GM18870 (cell line): ENCODE data around the gene ZFYVE21.

Source experiments
- ATAC-seq: cut with Tn5 transposase; IDR thresholded peaks from one replicate; pipeline ENCODE4 v1.9.1; 2021; ENCODE audit warnings: moderate library complexity; ENCODE audit not compliant: unreplicated experiment

Gene ZFYVE21

GRCh38 chr14:103704708-103705107 lies 10.9 kb upstream of the ZFYVE21 start:
- ATAC-seq = no peak

- ATAC-seq = no peak
Observed at GRCh38 chr14:103705118-103705503, 10.5 kb upstream of the ZFYVE21 start.

- no peak for ATAC-seq
Observed at GRCh38 chr14:103705504-103706284, 9.9 kb upstream of the ZFYVE21 start.

GRCh38 chr14:103706551-103707328 lies 8.9 kb upstream of the ZFYVE21 start:
- ATAC-seq = no peak

GRCh38 chr14:103707329-103708263 lies 8.0 kb upstream of the ZFYVE21 start:
- ATAC-seq = no peak

- no peak for ATAC-seq
Observed at GRCh38 chr14:103708750-103709187, 6.8 kb upstream of the ZFYVE21 start.

GRCh38 chr14:103709814-103710213 lies 5.8 kb upstream of the ZFYVE21 start:
- no peak for ATAC-seq

GRCh38 chr14:103710771-103711377 lies 4.7 kb upstream of the ZFYVE21 start:
- ATAC-seq = no peak

GRCh38 chr14:103711516-103712431 lies 3.8 kb upstream of the ZFYVE21 start:
- no peak for ATAC-seq

- no peak for ATAC-seq
Observed at GRCh38 chr14:103712633-103713247, 2.9 kb upstream of the ZFYVE21 start.

- no peak for ATAC-seq
Observed at GRCh38 chr14:103713304-103714062, 2.1 kb upstream of the ZFYVE21 start.

- no peak for ATAC-seq
Observed at GRCh38 chr14:103714063-103714724, 1.4 kb upstream of the ZFYVE21 start.

- no peak for ATAC-seq
Observed at GRCh38 chr14:103716091-103716801, 636 bp downstream of the ZFYVE21 start.

- ATAC-seq = no peak
Observed at GRCh38 chr14:103716899-103717411, 1.3 kb downstream of the ZFYVE21 start.

GRCh38 chr14:103718572-103718971 lies 3.0 kb downstream of the ZFYVE21 start:
- ATAC-seq = no peak

GRCh38 chr14:103719751-103720150 lies 4.1 kb downstream of the ZFYVE21 start:
- ATAC-seq = no peak
